HG02610 (cell line): Measurements from ENCODE around the gene CASP2.
A peak's percentile ranks its signal among the peaks of the same experiment; 100 is the strongest.
"Not testable (repeated sequence)": the region's sequence is repeated elsewhere in the genome, so short reads cannot be mapped to it uniquely, and the experiment has no call there.

Experiments
- ATAC-seq: cut with Tn5 transposase; IDR thresholded peaks from one replicate; pipeline ENCODE4 v1.9.1; 2021; ENCODE audit warnings: mild to moderate bottlenecking, moderate library complexity; ENCODE audit not compliant: unreplicated experiment

The CASP2 gene

DNA sequence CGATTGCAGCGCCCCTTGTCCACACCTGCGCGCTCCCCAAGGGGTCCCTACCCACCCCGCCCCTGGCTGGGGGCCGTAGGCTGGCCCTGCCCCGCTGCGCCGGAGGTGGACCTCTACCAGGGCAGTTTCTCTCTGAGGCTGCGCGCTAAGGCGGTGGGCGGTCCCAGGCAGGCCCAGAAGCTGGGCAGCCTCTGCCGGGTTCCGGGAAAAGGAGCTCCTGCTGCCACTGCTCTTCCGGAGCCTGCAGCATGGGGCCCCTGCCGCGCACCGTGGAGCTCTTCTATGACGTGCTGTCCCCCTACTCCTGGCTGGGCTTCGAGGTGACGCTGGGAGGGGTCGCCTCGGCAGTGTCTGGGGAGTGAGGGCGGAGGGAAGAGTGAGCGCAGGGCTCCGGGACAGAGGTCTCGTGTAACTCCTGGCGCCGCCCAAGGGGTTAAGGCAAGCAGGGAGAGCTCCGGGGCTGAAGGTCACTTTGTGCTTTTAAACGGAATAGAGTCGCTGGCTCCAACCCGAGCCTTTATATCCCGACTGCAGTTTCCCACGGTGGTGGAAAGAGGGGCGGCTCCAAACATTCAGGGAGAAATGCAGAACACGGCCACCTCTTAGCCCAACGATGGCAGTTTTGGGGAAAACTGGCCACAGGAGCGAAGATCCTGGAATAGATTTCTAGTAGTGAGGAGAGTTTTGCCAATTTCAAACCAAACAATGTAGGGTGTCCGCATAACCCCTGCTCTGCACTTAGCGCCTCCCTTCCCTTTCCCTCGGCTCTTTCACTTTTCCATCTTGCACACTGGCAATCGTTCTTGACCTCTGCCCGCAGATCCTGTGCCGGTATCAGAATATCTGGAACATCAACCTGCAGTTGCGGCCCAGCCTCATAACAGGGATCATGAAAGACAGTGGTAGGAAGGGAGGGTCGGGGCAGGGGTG lies 24.6 kb upstream of the CASP2 start, which contains the start of gene GSTK1:
GSTK1 (plus strand) TSS at position 176 of the 930 bp plus-strand sequence; CDS start at position 249, 73 bp downstream.
- peak; percentile 99 for ATAC-seq

GRCh38 chr7:143264196-143264568 lies 24.0 kb upstream of the CASP2 start:
- ATAC-seq, result not testable (repeated sequence)

- ATAC-seq, result no peak
These were observed 23.0 kb upstream of the CASP2 start for GRCh38 chr7:143265017-143265693.

- ATAC-seq, result no peak
These were observed 18.9 kb upstream of the CASP2 start for GRCh38 chr7:143269251-143269650.

DNA sequence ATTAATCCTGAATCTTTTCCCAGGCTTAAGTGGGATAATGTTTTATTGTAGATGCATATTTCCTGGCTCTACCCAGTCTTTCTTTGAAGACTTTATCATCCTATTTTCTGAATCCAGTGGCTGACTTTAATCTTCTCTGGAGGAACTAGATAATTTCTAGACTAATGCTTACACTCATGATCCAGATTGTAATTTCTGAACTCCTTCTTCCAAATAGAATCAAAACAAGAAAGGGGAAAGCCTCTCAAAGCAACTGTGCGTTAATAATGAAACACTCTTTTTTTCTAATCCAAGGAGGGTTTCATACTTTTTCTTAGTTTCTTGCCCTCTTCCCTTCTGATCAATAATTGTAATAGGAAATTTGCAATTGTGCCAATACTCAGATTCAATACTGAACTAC lies 16.9 kb upstream of the CASP2 start:
- ATAC-seq, result no peak

GRCh38 chr7:143272871-143273270 lies 15.3 kb upstream of the CASP2 start:
- ATAC-seq, result no peak

DNA sequence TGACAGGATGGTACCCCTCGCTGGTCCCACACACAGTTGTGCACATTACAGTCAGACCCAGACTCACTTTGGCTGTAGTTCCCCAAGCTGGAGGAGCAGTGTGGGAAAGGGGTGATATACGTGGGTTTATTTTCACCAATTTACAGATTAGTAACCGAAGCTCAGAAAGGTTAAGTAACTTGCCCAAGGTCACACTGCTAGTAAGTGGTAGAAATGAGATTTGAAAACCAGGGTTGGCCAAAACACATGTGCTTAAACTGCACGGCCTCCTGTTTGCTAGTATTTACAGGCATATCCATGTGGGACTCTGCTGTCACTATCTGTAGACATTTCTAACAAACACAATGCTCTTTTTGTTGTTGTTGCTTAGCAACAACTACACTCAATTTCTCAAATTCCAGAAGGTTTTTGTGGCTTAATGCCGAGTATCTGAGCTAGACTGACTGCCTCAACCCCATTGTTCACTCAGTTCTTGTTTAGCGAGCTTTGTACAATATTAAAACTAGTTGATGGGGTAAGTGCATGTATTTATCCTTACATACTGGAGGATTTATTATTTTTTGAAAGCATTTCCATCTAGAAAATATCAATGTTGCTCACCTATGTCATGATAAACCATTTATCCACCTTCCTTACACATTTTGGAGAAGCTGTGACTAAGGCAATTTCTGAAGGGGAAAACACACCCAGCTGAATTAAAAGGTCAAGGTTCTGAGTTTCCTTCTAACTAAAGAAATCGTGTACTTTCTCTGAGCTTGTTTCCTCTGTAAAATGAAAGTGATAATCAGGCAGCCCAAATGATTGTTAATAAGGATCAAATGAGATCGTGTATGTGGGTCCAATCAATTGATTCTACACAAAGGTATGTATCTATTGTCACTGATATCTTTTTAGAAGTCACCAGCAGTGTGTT lies 8.7 kb upstream of the CASP2 start:
- no peak for ATAC-seq

DNA sequence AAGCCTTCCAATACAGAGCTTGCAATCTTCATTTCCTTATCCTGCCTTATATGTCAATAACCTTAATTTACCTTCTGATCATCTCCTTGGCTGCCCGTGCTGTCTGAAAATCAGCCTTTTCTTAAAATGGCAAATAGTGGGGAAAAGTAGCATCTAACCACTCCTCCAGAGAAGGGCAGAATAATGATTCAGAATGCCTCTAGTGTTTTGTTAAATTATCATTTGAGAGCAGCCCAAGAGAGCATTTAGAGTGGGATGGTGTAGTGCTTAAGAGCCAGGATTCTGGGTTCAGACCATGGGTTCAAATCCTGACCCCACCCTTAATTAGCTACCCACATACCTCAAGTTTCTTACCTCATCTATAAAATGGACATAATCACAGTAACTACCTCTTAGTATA lies 8.0 kb upstream of the CASP2 start:
- no peak for ATAC-seq

- no peak for ATAC-seq
These were observed 7.6 kb upstream of the CASP2 start for GRCh38 chr7:143280566-143280965.

GRCh38 chr7:143281529-143281928 lies 6.6 kb upstream of the CASP2 start:
- no peak for ATAC-seq

- ATAC-seq, result no peak
These were observed 6.0 kb upstream of the CASP2 start for GRCh38 chr7:143282124-143282523.

GRCh38 chr7:143283381-143283780 lies 4.8 kb upstream of the CASP2 start:
- ATAC-seq, result no peak

GRCh38 chr7:143284591-143285469 lies 3.3 kb upstream of the CASP2 start, which contains the start of gene TMEM139:
Gene TMEM139, plus strand, starts transcription at chr7:143284958. Its CDS starts 1,000 bp downstream, at chr7:143285958.
- no peak for ATAC-seq

- no peak for ATAC-seq
These were observed 2.7 kb upstream of the CASP2 start for GRCh38 chr7:143285470-143285778.

GRCh38 chr7:143285806-143286521 lies 2.2 kb upstream of the CASP2 start:
- no peak for ATAC-seq

GRCh38 chr7:143286522-143286890 lies 1.6 kb upstream of the CASP2 start:
- ATAC-seq, result no peak

- no peak for ATAC-seq
These were observed 714 bp upstream of the CASP2 start for GRCh38 chr7:143287339-143287934.

GRCh38 chr7:143288836-143289235 lies 685 bp downstream of the CASP2 start:
- no peak for ATAC-seq

GRCh38 chr7:143289421-143289820 lies 1.3 kb downstream of the CASP2 start:
- no peak for ATAC-seq
